SK-N-SH treated with all-trans-retinoic acid at 6 μM for 48 hours (cell line): ENCODE data around the gene CATSPERD.

ENCODE experiments used
- ATAC-seq: fragments of 200-7000 bp; cut with Tn5 transposase; 3 replicates; pipeline ENCODE4 v1.9.1; 2020; ENCODE audit warnings: mild to moderate bottlenecking, moderate library complexity
- ARNTL ChIP-seq: fragments of 450-650 bp; formaldehyde crosslinking; IDR thresholded peaks from 2 replicates; pipeline ENCODE4 v1.5.0; 2020; ENCODE audit warnings: low read depth, mild to moderate bottlenecking, moderate library complexity, borderline replicate concordance
- BACH2 ChIP-seq: fragments of 250-450 bp; sonication (Bioruptor Pico); IDR thresholded peaks from 2 replicates; pipeline ENCODE4 v1.9.0; 2021; ENCODE audit warnings: mild to moderate bottlenecking, borderline replicate concordance
- CREB5 ChIP-seq: fragments of 250-450 bp; sonication (Bioruptor Pico); IDR thresholded peaks from 2 replicates; pipeline ENCODE4 v1.5.1; 2020; ENCODE audit warnings: low read depth, mild to moderate bottlenecking, moderate library complexity
- CSDC2 ChIP-seq: fragments of 250-450 bp; sonication (Bioruptor Pico); IDR thresholded peaks from 2 replicates; pipeline ENCODE4 v1.5.0; 2020; ENCODE audit warnings: mild to moderate bottlenecking, moderate library complexity
- CSRNP3 ChIP-seq: fragments of 250-450 bp; sonication (Bioruptor Pico); IDR thresholded peaks from 2 replicates; pipeline ENCODE4 v1.5.1; 2021; ENCODE audit warnings: mild to moderate bottlenecking, moderate library complexity
- ESRRG ChIP-seq: fragments of 250-450 bp; sonication (Bioruptor Pico); IDR thresholded peaks from 2 replicates; pipeline ENCODE4 v1.6.1; 2021; ENCODE audit warnings: mild to moderate bottlenecking
- GLIS3 ChIP-seq: fragments of 250-450 bp; sonication (Bioruptor Pico); IDR thresholded peaks from 2 replicates; pipeline ENCODE4 v1.5.0; 2020; ENCODE audit warnings: mild to moderate bottlenecking, moderate library complexity
- ISL1 ChIP-seq: fragments of 250-450 bp; sonication (Bioruptor Pico); IDR thresholded peaks from 2 replicates; pipeline ENCODE4 v2.1.2; 2022; ENCODE audit warnings: mild to moderate bottlenecking, moderate library complexity
- OSR1 ChIP-seq: fragments of 250-450 bp; sonication (Bioruptor Pico); IDR thresholded peaks from 2 replicates; pipeline ENCODE4 v1.8.0; 2022; ENCODE audit warnings: moderate library complexity, mild to moderate bottlenecking, inconsistent platforms
- PATZ1 ChIP-seq: fragments of 250-450 bp; sonication (Bioruptor Pico); IDR thresholded peaks from 2 replicates; pipeline ENCODE4 v1.8.0; 2020; ENCODE audit warnings: mild to moderate bottlenecking, moderate library complexity, borderline replicate concordance
- RARB ChIP-seq: fragments of 250-450 bp; sonication (Bioruptor Pico); IDR thresholded peaks from 2 replicates; pipeline ENCODE4 v1.8.0; 2021; ENCODE audit warnings: mild to moderate bottlenecking, moderate library complexity
- SNAI2 ChIP-seq: fragments of 250-450 bp; sonication (Bioruptor Pico); IDR thresholded peaks from 2 replicates; pipeline ENCODE4 v1.5.0; 2020; ENCODE audit warnings: mild to moderate bottlenecking, moderate library complexity
- TCF4 ChIP-seq: fragments of 250-450 bp; sonication (Bioruptor Pico); IDR thresholded peaks from 2 replicates; pipeline ENCODE4 v1.8.0; 2021; ENCODE audit warnings: mild to moderate bottlenecking, moderate library complexity, borderline replicate concordance
- TOX ChIP-seq: fragments of 250-450 bp; sonication (Bioruptor Pico); IDR thresholded peaks from 2 replicates; pipeline ENCODE4 v1.8.0; 2021; ENCODE audit warnings: mild to moderate bottlenecking, moderate library complexity, borderline replicate concordance
- TSHZ2 ChIP-seq: fragments of 250-450 bp; sonication (Bioruptor Pico); IDR thresholded peaks from 2 replicates; pipeline ENCODE4 v1.5.0; 2020; ENCODE audit warnings: mild to moderate bottlenecking, moderate library complexity
- ZC3H10 ChIP-seq: fragments of 250-450 bp; sonication (Bioruptor Pico); IDR thresholded peaks from 2 replicates; pipeline ENCODE4 v1.5.1; 2021; ENCODE audit warnings: mild to moderate bottlenecking, moderate library complexity
- ZFP3 ChIP-seq: fragments of 250-450 bp; sonication (Bioruptor Pico); IDR thresholded peaks from 2 replicates; pipeline ENCODE4 v1.5.0; 2020; ENCODE audit warnings: mild to moderate bottlenecking, moderate library complexity
- ZFP30 ChIP-seq: fragments of 450-650 bp; formaldehyde crosslinking; IDR thresholded peaks from 2 replicates; pipeline ENCODE4 v1.5.0; 2022; ENCODE audit warnings: mild to moderate bottlenecking, moderate library complexity
- ZNF565 ChIP-seq: fragments of 450-650 bp; formaldehyde crosslinking; conservative IDR thresholded peaks from 2 replicates; pipeline ENCODE4 v1.5.0; 2020; ENCODE audit warnings: low read depth, mild to moderate bottlenecking, moderate library complexity
- ZNF70 ChIP-seq: fragments of 450-650 bp; formaldehyde crosslinking; IDR thresholded peaks from 2 replicates; pipeline ENCODE4 v1.5.0; 2020; ENCODE audit warnings: mild to moderate bottlenecking, moderate library complexity
- ZNF8 ChIP-seq: fragments of 450-650 bp; formaldehyde crosslinking; IDR thresholded peaks from 2 replicates; pipeline ENCODE4 v1.5.0; 2020; ENCODE audit warnings: mild to moderate bottlenecking, moderate library complexity
- TF ChIP-seq, protein P1 (sequence below): fragments of 250-450 bp; sonication (Bioruptor Pico); IDR thresholded peaks from 2 replicates; pipeline ENCODE4 v1.8.0; 2021; ENCODE audit warnings: low read depth, mild to moderate bottlenecking, moderate library complexity, borderline replicate concordance

Gene CATSPERD

GRCh38 chr19:5787409-5788182 lies 67.2 kb downstream of the CATSPERD start (continued):
- TF ChIP-seq ZFP3 (CRISPR knock-in tag) (no peak), TOX (CRISPR knock-in tag) (no peak), CSDC2 (CRISPR knock-in tag) (no peak), TCF4 (CRISPR knock-in tag) (no peak), ARNTL (CRISPR knock-in tag) (no peak), BACH2 (CRISPR knock-in tag) (no peak), CREB5 (CRISPR knock-in tag) (no peak), ISL1 (CRISPR knock-in tag) (no peak), ZFP30 (CRISPR knock-in tag) (no peak), OSR1 (CRISPR knock-in tag) (no peak), ZNF565 (CRISPR knock-in tag) (no peak)
- TF ChIP-seq, all 23 proteins: peak for 0

GRCh38 chr19:5788422-5788821 lies 68.0 kb downstream of the CATSPERD start:
- no peak for ATAC-seq
- TF ChIP-seq, protein P1, sequence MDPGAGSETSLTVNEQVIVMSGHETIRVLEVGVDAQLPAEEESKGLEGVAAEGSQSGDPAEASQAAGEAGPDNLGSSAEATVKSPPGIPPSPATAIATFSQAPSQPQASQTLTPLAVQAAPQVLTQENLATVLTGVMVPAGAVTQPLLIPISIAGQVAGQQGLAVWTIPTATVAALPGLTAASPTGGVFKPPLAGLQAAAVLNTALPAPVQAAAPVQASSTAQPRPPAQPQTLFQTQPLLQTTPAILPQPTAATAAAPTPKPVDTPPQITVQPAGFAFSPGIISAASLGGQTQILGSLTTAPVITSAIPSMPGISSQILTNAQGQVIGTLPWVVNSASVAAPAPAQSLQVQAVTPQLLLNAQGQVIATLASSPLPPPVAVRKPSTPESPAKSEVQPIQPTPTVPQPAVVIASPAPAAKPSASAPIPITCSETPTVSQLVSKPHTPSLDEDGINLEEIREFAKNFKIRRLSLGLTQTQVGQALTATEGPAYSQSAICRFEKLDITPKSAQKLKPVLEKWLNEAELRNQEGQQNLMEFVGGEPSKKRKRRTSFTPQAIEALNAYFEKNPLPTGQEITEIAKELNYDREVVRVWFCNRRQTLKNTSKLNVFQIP (CRISPR knock-in tag), result no peak
- peak; percentile 88 for TF ChIP-seq ZFP3 (CRISPR knock-in tag)

- ATAC-seq, result no peak
- TF ChIP-seq TOX (CRISPR knock-in tag), result no peak
- no peak for TF ChIP-seq ZNF8
- TF ChIP-seq ISL1 (CRISPR knock-in tag), result no peak
- TF ChIP-seq GLIS3 (CRISPR knock-in tag), result no peak
- TF ChIP-seq ZFP30 (CRISPR knock-in tag), result no peak
- TF ChIP-seq PATZ1, result no peak
- no peak for TF ChIP-seq TCF4 (CRISPR knock-in tag)
- TF ChIP-seq, protein P1 (CRISPR knock-in tag), result no peak
- no peak for TF ChIP-seq RARB (CRISPR knock-in tag)
- TF ChIP-seq CSRNP3, result no peak
- no peak for TF ChIP-seq TSHZ2 (CRISPR knock-in tag)
- TF ChIP-seq ARNTL (CRISPR knock-in tag), result no peak
- no peak for TF ChIP-seq ZNF565 (CRISPR knock-in tag)
- TF ChIP-seq ESRRG, result no peak
- TF ChIP-seq BACH2 (CRISPR knock-in tag), result no peak
- TF ChIP-seq ZNF70, result no peak
- TF ChIP-seq ZC3H10 (CRISPR knock-in tag), result no peak
- TF ChIP-seq CSDC2 (CRISPR knock-in tag), result no peak
- TF ChIP-seq SNAI2 (CRISPR knock-in tag), result no peak
Observed at GRCh38 chr19:5789351-5789761, 68.9 kb downstream of the CATSPERD start.
